ENCODE measurements around the gene APIP. TPM values are rescaled to one million over a fixed set of nuclear protein-coding genes. Genes with fewer than 3 reads are reported as not detected.
A peak's percentile ranks its signal among the peaks of the same experiment; 100 is the strongest.

Gene APIP
- total and polyA plus RNA-seq, 8 donors, result 7.6 to 42.9 (median 31.0) TPM

- Histone ChIP-seq H3K9me3 (no peaks in the 10 kb centered on the region), H3K27me3 (no peaks in the 10 kb centered on the region), H3K4me3 (no peak overlapping the region), H3K36me3 (peaks cover 0 to 25% (median 19%) of the 10 kb centered on the region in 4 donors), H3K4me1 (peaks cover 18 to 63% (median 44%) of the 10 kb centered on the region in 4 donors), H3K27ac (peak overlapping the region in 4 of 5 donors; percentile 1 to 59 (median 54))
- 48 to 74% (median 63%) methylated on average over 11 of the region's 11 CpGs for WGBS, 5 donors
- intact Hi-C loops (cut with DNase I; ENCODE audit: low total_unique reads), result loop anchor here (5.0 kb wide), 1 partner anchor 462 kb away; no protein-coding TSS in a partner anchor
- TF ChIP-seq CTCF (IDR thresholded peaks at IDR 0.05), result no peak
- TF ChIP-seq POLR2AphosphoS5 (IDR thresholded peaks at IDR 0.05), result peak in 2 of 3 donors; percentile 66 to 73
- DNase-seq, result peak; percentile 75 to 78
Measured at GRCh38 chr11:34929794-34930763, 13.9 kb upstream of the APIP start.

DNA sequence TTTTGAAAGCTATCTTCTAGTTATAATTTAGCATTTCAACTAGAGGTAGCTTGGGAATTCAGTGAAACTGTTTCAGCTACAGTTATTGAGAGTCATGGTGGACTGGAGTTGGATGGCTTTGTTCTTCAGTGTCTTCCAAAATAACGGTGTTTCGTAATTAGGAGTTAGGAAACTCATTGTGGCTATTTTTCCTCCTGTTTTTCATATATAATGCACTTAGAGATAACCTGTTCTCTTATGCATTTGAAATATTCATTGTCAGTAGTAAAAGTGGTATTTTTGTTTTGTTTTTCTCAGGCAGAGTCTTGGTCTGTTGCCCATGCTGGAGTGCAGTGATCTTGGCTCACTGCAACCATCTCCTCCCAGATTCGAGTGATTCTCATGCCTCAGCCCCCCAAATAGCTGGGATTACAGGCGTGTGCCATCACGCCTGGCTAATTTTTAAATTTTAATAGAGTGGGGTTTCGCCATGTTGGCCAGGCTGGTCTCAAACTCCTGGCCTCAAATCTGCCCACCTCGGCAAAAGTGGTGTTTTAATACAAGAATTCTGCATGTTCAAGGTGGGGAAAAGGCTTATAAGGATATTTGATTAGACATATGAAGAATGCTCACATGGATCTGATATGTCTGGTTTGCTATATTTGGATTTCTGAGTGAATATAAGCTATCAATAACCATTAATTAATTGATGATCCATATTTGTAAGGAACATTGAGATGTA is 12.9 kb upstream of the APIP start:
- Histone ChIP-seq H3K36me3 (peaks cover 0 to 25% (median 18%) of the 10 kb centered on the region in 4 donors), H3K27me3 (no peaks in the 10 kb centered on the region), H3K4me1 (peaks cover 28 to 73% (median 53%) of the 10 kb centered on the region in 4 donors), H3K27ac (peak overlapping the region in 3 of 5 donors; percentile 1 to 59 (median 8)), H3K4me3 (no peak overlapping the region), H3K9me3 (no peaks in the 10 kb centered on the region)
- TF ChIP-seq POLR2AphosphoS5 (IDR thresholded peaks at IDR 0.05) (no peak), EP300 (IDR thresholded peaks at IDR 0.05) (no peak), CTCF (IDR thresholded peaks at IDR 0.05) (no peak), POLR2A (IDR thresholded peaks at IDR 0.05) (no peak)
- WGBS, 5 donors, result 85 to 91% (median 88%) methylated on average over 7 of the region's 7 CpGs
- DNase-seq, result no peak
- intact Hi-C loops (cut with DNase I; ENCODE audit: low total_unique reads), result loop anchor here (5.0 kb wide), 1 partner anchor 463 kb away; no protein-coding TSS in a partner anchor

DNA sequence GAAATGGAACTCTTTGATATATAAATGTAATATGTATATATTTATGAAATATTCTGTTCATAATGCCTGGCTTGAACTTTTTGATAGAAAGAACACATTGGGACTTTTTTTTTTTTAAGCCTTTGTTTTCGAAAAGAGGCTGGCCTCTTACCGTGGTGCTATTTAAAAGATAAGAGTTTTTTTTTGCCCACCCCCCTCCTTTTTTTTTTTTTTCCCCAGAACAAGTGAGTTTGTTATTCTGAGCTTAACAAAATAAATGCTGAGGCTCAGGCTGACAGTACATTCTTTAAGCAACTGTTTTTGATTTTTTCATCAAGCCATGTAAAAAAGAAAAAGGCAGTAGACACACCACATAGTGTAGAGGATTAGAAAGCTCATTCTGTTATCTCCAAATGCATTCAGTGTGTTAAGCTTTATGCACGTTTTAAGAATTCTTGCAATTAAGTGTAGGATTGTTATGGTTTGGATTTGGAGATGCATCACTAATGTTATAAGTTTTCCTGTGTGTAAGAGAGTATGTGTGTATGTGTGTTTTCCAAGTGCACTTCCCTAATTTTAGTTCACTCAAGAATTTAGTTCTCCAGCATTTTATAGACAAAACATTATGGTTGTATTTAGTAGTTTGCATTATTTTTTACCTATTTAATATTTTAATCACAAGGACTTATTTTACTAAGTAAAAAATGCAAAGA is 12.2 kb upstream of the APIP start:
- no peak for TF ChIP-seq CTCF (IDR thresholded peaks at IDR 0.05)
- no peak for TF ChIP-seq POLR2AphosphoS5 (IDR thresholded peaks at IDR 0.05)
- TF ChIP-seq POLR2A (IDR thresholded peaks at IDR 0.05), result no peak
- no peak for TF ChIP-seq EP300 (IDR thresholded peaks at IDR 0.05)
- no peak for DNase-seq
- no peaks in the 10 kb centered on the region for H3K9me3 ChIP-seq
- no peaks in the 10 kb centered on the region for H3K27me3 ChIP-seq
- no peak overlapping the region for H3K4me3 ChIP-seq
- H3K4me1 ChIP-seq, result peaks cover 30 to 80% (median 60%) of the 10 kb centered on the region in 4 donors
- intact Hi-C loops (cut with DNase I; ENCODE audit: low total_unique reads), result loop anchor here (5.0 kb wide), 1 partner anchor 464 kb away; no protein-coding TSS in a partner anchor
- H3K36me3 ChIP-seq, result peaks cover 0 to 20% (median 14%) of the 10 kb centered on the region in 4 donors
- peak overlapping the region in 1 of 5 donors; percentile 59 for H3K27ac ChIP-seq
- 32 to 56% (median 34%) methylated on average over 3 of the region's 3 CpGs for WGBS, 5 donors

- Histone ChIP-seq H3K27ac (no peak overlapping the region), H3K4me1 (peaks cover 30 to 88% (median 64%) of the 10 kb centered on the region in 4 donors), H3K36me3 (peaks cover 0 to 4% (median 1%) of the 10 kb centered on the region in 4 donors), H3K27me3 (no peaks in the 10 kb centered on the region), H3K4me3 (no peak overlapping the region), H3K9me3 (no peaks in the 10 kb centered on the region)
- DNase-seq, result no peak
- intact Hi-C loops (cut with DNase I; ENCODE audit: low total_unique reads), result loop anchor here (5.0 kb wide), 1 partner anchor 466 kb away; no protein-coding TSS in a partner anchor
- TF ChIP-seq CTCF (IDR thresholded peaks at IDR 0.05) (no peak), POLR2A (IDR thresholded peaks at IDR 0.05) (no peak), EP300 (IDR thresholded peaks at IDR 0.05) (no peak), POLR2AphosphoS5 (IDR thresholded peaks at IDR 0.05) (no peak)
Measured at GRCh38 chr11:34926831-34927132, 10.6 kb upstream of the APIP start.

All from stomach (tissue), 9 donors.